Measurements from ENCODE around the gene SRSF1. TPM values are rescaled to one million over a fixed set of nuclear protein-coding genes. Genes with fewer than 3 reads are reported as not detected.

Gene SRSF1
- total and polyA plus RNA-seq, 7 experiments from 2014 or later = 48.7 to 362 (median 122) TPM

GRCh38 chr17:57999496-58000017 lies 7.5 kb downstream of the SRSF1 start:
- DNase-seq (peak in 7 of 9 donors; percentile 54 to 77 (median 71)), ATAC-seq (peak; percentile 87)
- H3K4me3 ChIP-seq (ENCODE audit: low read length) = no peak overlapping the region
- intact Hi-C loops (cut with micrococcal nuclease) = loop anchor here (1.0 to 10.0 kb wide), 11 partner anchors 8 to 1165 kb away; partner anchors contain the start of genes C17orf67 (in 1 of the 2), CUEDC1 (in 1 of the 2), DGKE (in 1 of the 2) and MRPS23 (in 1 of the 2)
- ChIA-PET POLR2A (interaction anchor here (0.7 to 4.2 kb wide), 9 partner anchors 10 to 168 kb away, joined by 3 to 33 read pairs (median 4); partner anchors contain the start of gene VEZF1), CTCF (interaction anchor here (0.6 to 5.1 kb wide), 29 partner anchors 8 to 202 kb away, joined by 3 to 45 read pairs (median 4); partner anchors contain the start of genes SRSF1 and VEZF1)
- peaks cover 0 to 2% (median 0%) of the 10 kb centered on the region in 11 donors for H3K9me3 Mint-ChIP-seq
- H3K27ac Mint-ChIP-seq = peak overlapping the region in 8 of 9 donors; percentile 1 to 79 (median 58)
- no peak overlapping the region for H3K4me3 Mint-ChIP-seq
- no peaks in the 10 kb centered on the region for H3K27me3 Mint-ChIP-seq
- no peaks in the 10 kb centered on the region for H3K9me3 ChIP-seq (ENCODE audit: control insufficient read depth in 2 of 3, low read length in 3 of 3)
- H3K4me1 Mint-ChIP-seq = peaks cover 21 to 63% (median 55%) of the 10 kb centered on the region in 7 donors
- peak overlapping the region; percentile 5 for H3K27ac ChIP-seq (ENCODE audit: low read depth, low read length)
- no peaks in the 10 kb centered on the region for H3K27me3 ChIP-seq (ENCODE audit: control insufficient read depth in 2 of 2, insufficient read depth in 2 of 2, low read length in 2 of 2)
- peaks cover 7 to 29% (median 18%) of the 10 kb centered on the region in 3 experiments for H3K36me3 ChIP-seq (ENCODE audit: control insufficient read depth in 2 of 3, insufficient read depth in 3 of 3, low read length in 3 of 3)
- H3K36me3 Mint-ChIP-seq = peaks cover 0 to 19% (median 13%) of the 10 kb centered on the region in 5 donors
- H3K4me1 ChIP-seq (ENCODE audit: control insufficient read depth in 2 of 2, insufficient read depth in 2 of 2, low read length in 2 of 2) = peaks cover 10 to 15% of the 10 kb centered on the region in 2 donors

GRCh38 chr17:57999010-57999495 lies 8.0 kb downstream of the SRSF1 start:
- Mint-ChIP-seq H3K27ac (peak overlapping the region in 7 of 9 donors; percentile 1 to 79 (median 67)), H3K27me3 (no peaks in the 10 kb centered on the region), H3K4me3 (no peak overlapping the region), H3K36me3 (peaks cover 0 to 18% (median 13%) of the 10 kb centered on the region in 5 donors), H3K4me1 (peaks cover 22 to 65% (median 56%) of the 10 kb centered on the region in 7 donors), H3K9me3 (peaks cover 0 to 2% (median 0%) of the 10 kb centered on the region in 11 donors)
- no peak for DNase-seq
- POLR2A ChIA-PET = interaction anchor here (0.7 to 11.2 kb wide), 10 partner anchors 7 to 168 kb away, joined by 3 to 113 read pairs (median 4); partner anchors contain the start of genes DYNLL2, SRSF1 and VEZF1
- H3K36me3 ChIP-seq (ENCODE audit: control insufficient read depth in 2 of 3, insufficient read depth in 3 of 3, low read length in 3 of 3) = peaks cover 5 to 24% (median 13%) of the 10 kb centered on the region in 3 experiments
- no peaks in the 10 kb centered on the region for H3K27me3 ChIP-seq (ENCODE audit: control insufficient read depth in 2 of 2, insufficient read depth in 2 of 2, low read length in 2 of 2)
- peaks cover 5 to 10% of the 10 kb centered on the region in 2 donors for H3K4me1 ChIP-seq (ENCODE audit: control insufficient read depth in 2 of 2, insufficient read depth in 2 of 2, low read length in 2 of 2)
- CTCF ChIA-PET = interaction anchor here (0.6 to 5.1 kb wide), 29 partner anchors 8 to 202 kb away, joined by 3 to 45 read pairs (median 4); partner anchors contain the start of genes SRSF1 and VEZF1
- intact Hi-C loops (cut with micrococcal nuclease) = loop anchor here (1.0 to 5.0 kb wide), 10 partner anchors 8 to 868 kb away; partner anchors contain the start of genes CUEDC1 (in 1 of the 2), MRPS23 (in 1 of the 2) and SRSF1 (in 1 of the 2)
- H3K4me3 ChIP-seq (ENCODE audit: low read length) = no peak overlapping the region
- no peak for ATAC-seq
- peak overlapping the region; percentile 5 for H3K27ac ChIP-seq (ENCODE audit: low read depth, low read length)
- no peaks in the 10 kb centered on the region for H3K9me3 ChIP-seq (ENCODE audit: control insufficient read depth in 2 of 3, low read length in 3 of 3)

GRCh38 chr17:57997085-57997809 lies 9.8 kb downstream of the SRSF1 start:
- no peak for DNase-seq
- CTCF ChIA-PET = interaction anchor here (0.5 to 5.1 kb wide), 10 partner anchors 7 to 352 kb away, joined by 3 to 45 read pairs (median 6); partner anchors contain the start of gene VEZF1
- peaks cover 0 to 7% (median 0%) of the 10 kb centered on the region in 5 donors for H3K36me3 Mint-ChIP-seq
- POLR2A ChIA-PET = interaction anchor here (0.5 to 11.2 kb wide), 7 partner anchors 8 to 1231 kb away, joined by 3 to 113 read pairs (median 4); partner anchors contain the start of genes SRSF1 and VEZF1
- peak overlapping the region in 7 of 9 donors; percentile 44 to 81 (median 59) for H3K27ac Mint-ChIP-seq
- Histone ChIP-seq H3K9me3 (ENCODE audit: control insufficient read depth in 2 of 3, low read length in 3 of 3) (no peaks in the 10 kb centered on the region), H3K27ac (ENCODE audit: low read depth, low read length) (no peak overlapping the region), H3K4me1 (ENCODE audit: control insufficient read depth in 2 of 2, insufficient read depth in 2 of 2, low read length in 2 of 2) (peaks cover 1 to 12% of the 10 kb centered on the region in 2 donors), H3K36me3 (ENCODE audit: control insufficient read depth in 2 of 3, insufficient read depth in 3 of 3, low read length in 3 of 3) (peaks cover 0 to 10% (median 0%) of the 10 kb centered on the region in 3 experiments), H3K4me3 (ENCODE audit: low read length) (no peak overlapping the region), H3K27me3 (ENCODE audit: control insufficient read depth in 2 of 2, insufficient read depth in 2 of 2, low read length in 2 of 2) (no peaks in the 10 kb centered on the region)
- H3K4me3 Mint-ChIP-seq = no peak overlapping the region
- intact Hi-C loops (cut with micrococcal nuclease) = loop anchor here in 1 of 2 donors (5.0 kb wide), 1 partner anchor 40 kb away; the partner anchor contains the start of gene CUEDC1
- peaks cover 18 to 61% (median 55%) of the 10 kb centered on the region in 7 donors for H3K4me1 Mint-ChIP-seq
- no peak for ATAC-seq
- H3K27me3 Mint-ChIP-seq = no peaks in the 10 kb centered on the region
- peaks cover 0 to 2% (median 0%) of the 10 kb centered on the region in 11 donors for H3K9me3 Mint-ChIP-seq

- DNase-seq (peak in 8 of 9 donors; percentile 27 to 66 (median 52)), ATAC-seq (peak; percentile 91)
- Mint-ChIP-seq H3K27me3 (no peaks in the 10 kb centered on the region), H3K4me3 (peak overlapping the region in 4 of 10 donors; percentile 1 to 30 (median 12)), H3K27ac (peak overlapping the region; percentile 10 to 90 (median 70)), H3K9me3 (peaks cover 0 to 2% (median 0%) of the 10 kb centered on the region in 11 donors), H3K36me3 (peaks cover 0 to 5% (median 0%) of the 10 kb centered on the region in 5 donors), H3K4me1 (peaks cover 16 to 61% (median 52%) of the 10 kb centered on the region in 7 donors)
- H3K27ac ChIP-seq (ENCODE audit: low read depth, low read length) = peak overlapping the region; percentile 56
- no peaks in the 10 kb centered on the region for H3K27me3 ChIP-seq (ENCODE audit: control insufficient read depth in 2 of 2, insufficient read depth in 2 of 2, low read length in 2 of 2)
- no peaks in the 10 kb centered on the region for H3K9me3 ChIP-seq (ENCODE audit: control insufficient read depth in 2 of 3, low read length in 3 of 3)
- peaks cover 0 to under 1% (median 0%) of the 10 kb centered on the region in 3 experiments for H3K36me3 ChIP-seq (ENCODE audit: control insufficient read depth in 2 of 3, insufficient read depth in 3 of 3, low read length in 3 of 3)
- POLR2A ChIA-PET = interaction anchor here (1.1 to 11.2 kb wide), 3 partner anchors 8 to 29 kb away, joined by 3 to 113 read pairs (median 5); partner anchors contain the start of gene SRSF1
- CTCF ChIA-PET = interaction anchor here (0.9 to 2.1 kb wide), 8 partner anchors 10 to 140 kb away, joined by 3 to 7 read pairs (median 4); no protein-coding TSS in a partner anchor
- H3K4me3 ChIP-seq (ENCODE audit: low read length) = no peak overlapping the region
- peaks cover 0 to 19% of the 10 kb centered on the region in 2 donors for H3K4me1 ChIP-seq (ENCODE audit: control insufficient read depth in 2 of 2, insufficient read depth in 2 of 2, low read length in 2 of 2)
- intact Hi-C loops (cut with micrococcal nuclease) = loop anchor here (1.0 to 5.0 kb wide), 5 partner anchors 12 to 137 kb away; partner anchors contain the start of genes CUEDC1 (in 1 of the 2) and SRSF1 (in 1 of the 2)
Measured at GRCh38 chr17:57995076-57995956, 11.7 kb downstream of the SRSF1 start.

DNA sequence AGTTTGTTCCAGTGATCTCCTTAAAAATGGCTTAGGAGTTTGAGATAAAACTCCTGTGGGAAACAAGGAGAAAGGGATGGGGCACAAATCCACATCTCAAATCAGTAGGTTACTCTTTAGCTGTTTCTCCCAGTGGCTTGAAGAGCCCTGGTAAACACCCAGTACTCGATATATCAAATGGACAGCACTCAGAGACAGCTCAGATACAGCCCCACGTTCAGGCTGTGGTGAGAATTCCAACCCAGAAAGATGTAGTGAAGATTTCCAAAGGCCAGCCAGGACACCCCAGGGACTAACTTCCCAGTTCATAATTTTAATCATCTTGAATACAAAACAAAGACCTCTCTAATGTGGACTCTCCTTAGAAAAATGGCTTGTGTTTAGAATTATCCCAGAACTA lies 12.6 kb downstream of the SRSF1 start:
- H3K9me3 ChIP-seq (ENCODE audit: control insufficient read depth in 2 of 3, low read length in 3 of 3) = no peaks in the 10 kb centered on the region
- Mint-ChIP-seq H3K9me3 (peaks cover 0 to 2% (median 0%) of the 10 kb centered on the region in 11 donors), H3K4me1 (peaks cover 19 to 63% (median 55%) of the 10 kb centered on the region in 7 donors), H3K27me3 (no peaks in the 10 kb centered on the region), H3K27ac (peak overlapping the region in 7 of 9 donors; percentile 22 to 90 (median 77)), H3K36me3 (peaks cover 0 to 5% (median 0%) of the 10 kb centered on the region in 5 donors), H3K4me3 (no peak overlapping the region)
- CTCF ChIA-PET = interaction anchor here (0.5 to 2.1 kb wide), 3 partner anchors 9 to 134 kb away, joined by 3 to 6 read pairs (median 5); no protein-coding TSS in a partner anchor
- ATAC-seq (no peak), DNase-seq (no peak)
- H3K4me3 ChIP-seq (ENCODE audit: low read length) = no peak overlapping the region
- intact Hi-C loops (cut with micrococcal nuclease) = no loop called here
- H3K36me3 ChIP-seq (ENCODE audit: control insufficient read depth in 2 of 3, insufficient read depth in 3 of 3, low read length in 3 of 3) = no peaks in the 10 kb centered on the region
- POLR2A ChIA-PET = interaction anchor here (0.9 to 11.2 kb wide), 6 partner anchors 8 to 142 kb away, joined by 3 to 113 read pairs (median 4); partner anchors contain the start of gene SRSF1
- H3K27ac ChIP-seq (ENCODE audit: low read depth, low read length) = peak overlapping the region; percentile 34
- H3K27me3 ChIP-seq (ENCODE audit: control insufficient read depth in 2 of 2, insufficient read depth in 2 of 2, low read length in 2 of 2) = no peaks in the 10 kb centered on the region
- peaks cover 0 to 19% of the 10 kb centered on the region in 2 donors for H3K4me1 ChIP-seq (ENCODE audit: control insufficient read depth in 2 of 2, insufficient read depth in 2 of 2, low read length in 2 of 2)
